ENCODE results near the gene REM2.
A peak's percentile ranks its signal among the peaks of the same experiment; 100 is the strongest.

REM2 gene

DNA sequence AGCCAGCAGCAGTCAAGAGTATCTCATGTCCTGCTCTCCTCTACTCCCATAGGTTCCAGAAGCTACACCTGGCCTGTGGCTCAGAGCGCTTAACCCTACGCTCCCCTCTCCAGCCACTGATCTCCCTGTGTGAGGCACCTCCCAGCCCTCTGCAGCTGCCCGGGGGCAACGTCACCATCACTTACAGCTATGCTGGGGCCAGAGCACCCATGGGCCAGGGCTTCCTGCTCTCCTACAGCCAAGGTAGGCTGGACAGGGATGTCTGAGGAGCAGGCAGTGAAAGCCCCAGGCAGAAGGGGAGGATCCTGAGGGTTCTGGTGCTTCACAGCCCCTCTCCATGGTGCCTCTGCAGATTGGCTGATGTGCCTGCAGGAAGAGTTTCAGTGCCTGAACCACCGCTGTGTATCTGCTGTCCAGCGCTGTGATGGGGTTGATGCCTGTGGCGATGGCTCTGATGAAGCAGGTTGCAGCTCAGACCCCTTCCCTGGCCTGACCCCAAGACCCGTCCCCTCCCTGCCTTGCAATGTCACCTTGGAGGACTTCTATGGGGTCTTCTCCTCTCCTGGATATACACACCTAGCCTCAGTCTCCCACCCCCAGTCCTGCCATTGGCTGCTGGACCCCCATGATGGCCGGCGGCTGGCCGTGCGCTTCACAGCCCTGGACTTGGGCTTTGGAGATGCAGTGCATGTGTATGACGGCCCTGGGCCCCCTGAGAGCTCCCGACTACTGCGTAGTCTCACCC is 7.8 kb upstream of the REM2 start:
- DNase-seq: no peak

DNA sequence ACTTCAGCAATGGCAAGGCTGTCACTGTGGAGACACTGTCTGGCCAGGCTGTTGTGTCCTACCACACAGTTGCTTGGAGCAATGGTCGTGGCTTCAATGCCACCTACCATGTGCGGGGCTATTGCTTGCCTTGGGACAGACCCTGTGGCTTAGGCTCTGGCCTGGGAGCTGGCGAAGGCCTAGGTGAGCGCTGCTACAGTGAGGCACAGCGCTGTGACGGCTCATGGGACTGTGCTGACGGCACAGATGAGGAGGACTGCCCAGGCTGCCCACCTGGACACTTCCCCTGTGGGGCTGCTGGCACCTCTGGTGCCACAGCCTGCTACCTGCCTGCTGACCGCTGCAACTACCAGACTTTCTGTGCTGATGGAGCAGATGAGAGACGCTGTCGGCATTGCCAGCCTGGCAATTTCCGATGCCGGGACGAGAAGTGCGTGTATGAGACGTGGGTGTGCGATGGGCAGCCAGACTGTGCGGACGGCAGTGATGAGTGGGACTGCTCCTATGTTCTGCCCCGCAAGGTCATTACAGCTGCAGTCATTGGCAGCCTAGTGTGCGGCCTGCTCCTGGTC is 7.2 kb upstream of the REM2 start:
- no peak for DNase-seq

DNA sequence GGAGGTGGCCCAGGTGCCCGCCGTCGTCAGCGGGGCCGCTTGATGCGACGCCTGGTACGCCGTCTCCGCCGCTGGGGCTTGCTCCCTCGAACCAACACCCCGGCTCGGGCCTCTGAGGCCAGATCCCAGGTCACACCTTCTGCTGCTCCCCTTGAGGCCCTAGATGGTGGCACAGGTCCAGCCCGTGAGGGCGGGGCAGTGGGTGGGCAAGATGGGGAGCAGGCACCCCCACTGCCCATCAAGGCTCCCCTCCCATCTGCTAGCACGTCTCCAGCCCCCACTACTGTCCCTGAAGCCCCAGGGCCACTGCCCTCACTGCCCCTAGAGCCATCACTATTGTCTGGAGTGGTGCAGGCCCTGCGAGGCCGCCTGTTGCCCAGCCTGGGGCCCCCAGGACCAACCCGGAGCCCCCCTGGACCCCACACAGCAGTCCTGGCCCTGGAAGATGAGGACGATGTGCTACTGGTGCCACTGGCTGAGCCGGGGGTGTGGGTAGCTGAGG is 6.0 kb upstream of the REM2 start:
- DNase-seq: no peak

DNA sequence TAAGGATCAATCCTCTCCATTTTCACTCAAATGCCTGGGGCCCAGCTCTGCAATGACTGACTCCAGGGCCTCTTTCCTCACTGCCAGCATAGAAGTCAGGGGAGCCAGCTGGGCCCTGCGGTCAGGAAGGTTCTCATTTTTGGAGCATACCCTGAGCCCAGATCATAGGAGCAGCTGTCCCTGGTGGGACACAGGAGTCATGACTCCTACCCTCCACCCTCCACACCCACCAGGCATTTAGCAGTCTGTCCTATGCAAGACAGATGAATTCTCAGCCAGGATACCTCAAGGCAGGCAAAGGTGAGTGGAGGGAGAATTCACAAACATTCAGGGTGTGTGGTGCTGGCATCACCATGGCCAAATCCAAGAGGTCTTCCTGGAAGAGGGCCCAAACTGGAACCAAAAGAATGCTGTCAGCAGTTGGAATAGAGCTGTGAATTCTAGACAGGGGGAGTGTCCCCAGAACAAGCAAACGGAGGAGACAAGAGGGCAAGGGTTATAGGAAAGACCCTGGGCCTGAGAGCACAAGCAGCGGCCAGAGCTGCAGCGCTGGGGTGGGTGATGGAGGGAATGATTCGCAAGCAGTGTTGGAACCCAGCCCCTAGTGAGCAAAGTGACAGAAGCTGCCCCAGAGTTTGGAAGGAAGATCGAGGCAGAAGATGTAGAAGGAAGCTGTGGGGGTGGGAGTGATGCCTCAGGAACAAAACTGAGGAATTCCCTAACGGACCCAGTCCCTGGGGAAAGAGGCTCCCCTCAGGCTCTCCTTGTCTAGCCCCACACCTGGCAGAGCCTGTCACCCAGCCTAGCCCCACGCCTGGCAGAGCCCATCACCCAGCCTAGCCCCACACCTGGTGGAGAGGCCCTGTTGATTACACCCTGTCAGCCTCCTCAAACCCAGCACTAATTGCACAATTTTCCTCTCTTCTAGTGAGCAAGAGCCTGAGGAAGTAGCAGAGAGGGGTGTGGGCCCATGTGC is 4.5 kb upstream of the REM2 start:
- no peak for DNase-seq

DNA sequence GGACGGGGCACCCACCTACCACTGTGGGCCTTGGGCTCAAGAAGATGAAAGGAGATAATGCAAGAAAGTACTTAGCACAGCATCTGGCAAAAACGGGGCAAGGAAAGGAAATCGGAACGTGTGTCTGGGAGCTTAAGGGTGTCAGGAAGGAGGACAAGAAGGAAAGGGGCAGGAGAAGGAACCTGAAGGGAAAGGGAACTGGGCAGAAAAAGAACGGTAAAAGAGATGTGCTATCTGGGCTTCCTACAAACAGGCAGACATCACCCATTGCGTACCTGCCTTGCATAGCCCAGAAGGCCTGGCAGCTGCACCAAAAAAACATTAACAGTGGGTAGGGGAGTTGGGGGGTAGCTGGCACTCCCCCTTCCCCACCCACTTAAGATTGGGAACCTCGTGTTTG is 958 bp upstream of the REM2 start:
- DNase-seq: no peak

DNA sequence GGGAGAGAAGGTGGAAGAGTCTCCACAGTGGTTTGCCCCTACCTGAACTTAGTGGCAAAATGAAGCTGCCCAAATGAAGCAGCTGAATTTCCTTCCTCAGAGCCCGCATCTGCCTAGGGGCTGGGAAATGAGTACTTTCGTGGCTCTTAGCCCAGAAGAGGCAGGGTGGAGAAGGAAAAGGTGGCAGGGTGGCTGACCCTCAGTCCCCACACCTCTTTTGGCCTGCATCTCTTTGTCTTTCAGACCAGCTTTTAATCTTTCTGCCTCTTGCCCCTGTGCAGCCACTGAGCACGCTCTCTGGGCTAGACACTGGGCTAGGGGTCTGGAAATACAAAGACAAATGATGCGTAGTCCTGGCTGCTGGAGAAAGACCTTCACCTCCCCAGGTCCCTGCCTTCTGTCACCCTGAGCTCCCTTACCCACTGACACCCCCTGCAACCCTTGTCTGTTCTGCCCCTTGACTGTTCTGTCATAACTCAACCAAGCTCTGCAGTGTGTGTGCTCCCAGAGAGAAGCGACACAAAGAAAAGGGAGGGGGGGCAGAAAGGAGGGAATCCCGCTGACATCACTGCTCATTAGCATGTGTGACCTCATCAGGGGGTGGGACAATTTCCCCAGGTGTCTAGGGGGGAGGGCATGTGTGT is 371 bp upstream of the REM2 start:
- DNase-seq: peak; percentile 71

DNA sequence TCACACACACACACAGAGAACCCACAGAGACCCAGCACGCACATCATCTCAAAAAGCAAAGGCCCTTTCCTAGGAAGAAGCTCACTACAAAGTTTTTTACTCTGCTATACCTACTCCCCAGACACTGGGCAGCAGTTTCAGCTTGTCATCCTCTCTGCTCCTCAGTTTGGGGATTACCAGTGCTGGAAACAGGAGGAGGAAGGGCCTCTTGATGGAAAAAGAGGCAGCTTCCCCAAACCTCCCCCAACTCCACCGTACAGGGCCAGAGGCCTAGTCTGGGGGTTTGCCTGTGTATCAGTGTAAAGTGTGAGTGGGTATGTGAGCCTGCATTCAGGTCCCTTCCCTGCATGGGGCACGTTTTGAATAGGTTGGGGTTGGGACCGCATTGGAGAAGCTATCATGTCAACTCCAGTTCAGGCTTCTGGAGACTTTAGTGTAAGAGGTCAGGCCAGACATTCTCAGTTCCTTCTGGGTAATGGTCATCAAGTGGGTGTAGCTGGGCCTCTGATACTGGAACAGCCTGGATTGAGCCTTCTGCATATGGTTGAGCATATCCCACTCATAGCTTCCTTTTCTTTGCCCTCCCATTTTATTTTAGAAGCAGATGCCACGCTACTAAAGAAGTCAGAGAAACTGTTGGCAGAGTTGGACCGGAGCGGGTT is 1.2 kb downstream of the REM2 start:
- no peak for DNase-seq

DNA sequence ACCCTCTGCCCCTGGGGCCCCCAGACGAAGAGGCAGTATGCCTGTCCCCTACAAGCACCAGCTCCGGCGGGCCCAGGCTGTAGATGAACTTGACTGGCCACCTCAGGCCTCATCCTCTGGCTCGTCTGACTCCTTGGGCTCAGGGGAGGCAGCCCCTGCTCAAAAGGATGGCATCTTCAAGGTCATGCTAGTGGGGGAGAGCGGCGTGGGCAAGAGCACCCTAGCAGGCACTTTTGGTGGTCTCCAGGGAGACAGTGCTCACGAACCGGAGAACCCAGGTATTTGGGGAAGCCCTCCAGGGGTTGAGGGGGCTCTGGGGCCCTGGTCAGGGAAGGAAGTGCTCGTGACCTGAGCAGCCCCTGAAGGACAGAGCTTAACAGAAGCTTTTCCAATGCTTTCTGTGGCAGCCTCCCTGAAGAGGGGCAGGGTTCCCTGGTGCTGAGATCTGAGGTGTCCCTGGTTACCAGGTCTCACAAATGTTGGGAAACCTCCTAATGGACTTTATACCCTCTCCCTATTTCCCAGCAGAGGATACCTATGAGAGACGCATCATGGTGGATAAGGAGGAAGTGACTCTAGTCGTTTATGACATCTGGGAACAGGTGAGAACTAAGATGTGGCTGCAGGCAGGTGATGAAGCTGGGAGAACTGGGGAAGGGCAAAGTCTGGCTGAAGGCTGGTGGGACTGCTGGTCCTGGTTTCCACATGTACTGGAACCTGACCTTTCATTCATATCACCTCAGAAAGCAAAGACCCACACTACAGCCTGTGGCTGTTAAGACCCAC is 1.9 kb downstream of the REM2 start:
- no peak for DNase-seq

DNA sequence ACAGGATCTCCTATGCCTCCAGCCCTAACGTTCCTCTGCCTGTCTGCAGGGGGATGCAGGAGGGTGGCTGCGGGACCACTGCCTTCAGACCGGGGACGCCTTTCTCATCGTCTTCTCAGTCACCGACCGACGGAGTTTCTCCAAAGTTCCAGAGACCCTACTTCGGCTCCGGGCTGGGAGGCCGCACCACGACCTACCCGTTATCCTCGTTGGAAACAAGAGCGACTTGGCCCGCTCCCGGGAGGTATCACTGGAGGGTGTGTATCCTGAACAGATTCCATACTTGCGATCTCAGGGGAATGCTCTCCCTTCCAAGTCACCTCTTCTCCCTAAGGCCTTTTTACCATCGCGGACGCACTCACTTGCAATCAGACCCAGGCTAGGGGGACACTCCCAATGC is 3.0 kb downstream of the REM2 start:
- no peak for DNase-seq

DNA sequence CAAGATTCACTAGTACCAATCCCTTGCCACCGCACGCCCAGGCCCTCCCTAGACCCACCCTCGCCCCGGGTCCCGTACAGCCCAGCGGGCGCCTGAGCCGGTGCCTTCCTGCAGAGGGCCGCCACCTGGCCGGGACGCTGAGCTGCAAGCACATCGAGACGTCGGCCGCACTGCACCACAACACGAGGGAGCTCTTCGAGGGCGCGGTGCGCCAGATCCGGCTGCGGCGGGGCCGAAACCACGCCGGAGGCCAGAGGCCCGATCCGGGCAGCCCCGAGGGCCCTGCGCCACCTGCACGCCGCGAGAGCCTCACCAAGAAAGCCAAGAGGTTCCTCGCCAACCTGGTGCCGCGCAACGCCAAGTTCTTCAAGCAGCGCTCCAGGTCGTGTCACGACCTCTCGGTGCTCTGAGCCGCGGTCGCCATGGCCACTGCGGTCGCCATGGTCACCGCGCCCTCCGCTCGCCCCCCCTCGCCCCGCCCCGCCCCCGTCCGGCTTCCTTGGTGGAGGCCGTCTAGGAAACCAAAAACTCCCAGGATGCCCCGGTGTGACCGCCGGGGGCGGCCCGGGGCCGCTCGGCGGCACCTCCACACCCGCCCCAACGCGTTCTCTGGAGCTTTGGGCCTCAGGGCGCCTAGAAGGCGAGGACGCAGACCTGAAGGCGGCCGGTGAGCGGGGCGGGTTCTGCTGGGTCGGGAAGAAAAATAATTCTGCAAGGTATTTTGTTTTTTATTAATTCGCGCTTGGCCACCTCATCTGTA is 3.7 kb downstream of the REM2 start:
- DNase-seq: peak; percentile 92

DNA sequence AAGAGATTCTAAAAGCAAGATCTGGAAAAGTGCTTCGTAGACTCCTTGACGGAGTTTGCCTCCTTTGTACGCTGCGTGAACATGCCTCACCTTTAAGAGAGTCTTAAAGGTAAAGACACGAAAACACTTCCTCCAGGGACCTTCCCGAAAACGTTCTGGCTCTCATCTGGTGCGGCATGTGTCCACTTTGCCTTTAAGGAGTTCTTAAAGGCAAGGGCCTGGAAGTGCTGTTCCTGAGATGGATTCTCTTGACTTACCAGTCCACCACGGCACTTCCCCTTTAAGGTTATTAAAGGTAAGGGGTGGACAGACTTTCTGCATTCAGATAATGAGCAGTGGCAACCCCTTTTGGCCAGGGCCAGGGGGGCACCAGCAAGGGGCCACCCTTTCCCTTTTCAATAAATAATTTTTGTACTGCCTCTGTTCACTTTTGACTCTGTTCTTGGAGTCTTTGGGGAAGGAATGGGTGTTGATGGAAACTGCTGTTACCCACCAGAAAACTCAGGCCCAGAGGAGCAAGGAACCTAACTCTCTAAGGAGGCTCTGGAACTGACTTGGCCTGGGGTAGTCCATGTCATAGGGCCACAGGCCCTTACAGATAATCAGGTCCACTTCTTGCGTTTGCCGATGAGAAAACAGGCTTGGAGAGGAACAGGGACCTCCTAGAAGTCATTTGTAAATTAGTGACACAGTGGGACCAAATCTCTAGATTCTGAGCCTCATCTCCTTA is 4.4 kb downstream of the REM2 start:
- DNase-seq: peak; percentile 76

DNA sequence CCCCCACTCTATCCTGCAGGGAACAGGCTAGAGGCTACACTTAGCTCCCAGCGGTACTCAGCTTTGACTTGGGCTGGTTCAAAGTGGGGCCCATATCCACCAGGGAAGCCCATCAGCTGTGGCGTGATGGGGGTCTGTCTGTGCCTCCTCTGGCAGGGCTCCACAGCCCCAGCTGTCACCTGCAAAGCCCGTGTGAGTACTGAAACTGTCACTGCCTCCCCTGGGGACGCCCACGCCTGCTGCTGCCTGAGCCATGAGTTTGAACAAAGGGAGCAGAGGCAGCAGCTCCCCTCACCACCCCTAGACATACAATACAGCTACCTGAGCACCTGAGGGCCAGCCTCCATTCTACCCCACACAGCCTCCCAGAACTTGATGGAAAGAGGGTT is 5.0 kb downstream of the REM2 start:
- peak; percentile 85 for DNase-seq

DNA sequence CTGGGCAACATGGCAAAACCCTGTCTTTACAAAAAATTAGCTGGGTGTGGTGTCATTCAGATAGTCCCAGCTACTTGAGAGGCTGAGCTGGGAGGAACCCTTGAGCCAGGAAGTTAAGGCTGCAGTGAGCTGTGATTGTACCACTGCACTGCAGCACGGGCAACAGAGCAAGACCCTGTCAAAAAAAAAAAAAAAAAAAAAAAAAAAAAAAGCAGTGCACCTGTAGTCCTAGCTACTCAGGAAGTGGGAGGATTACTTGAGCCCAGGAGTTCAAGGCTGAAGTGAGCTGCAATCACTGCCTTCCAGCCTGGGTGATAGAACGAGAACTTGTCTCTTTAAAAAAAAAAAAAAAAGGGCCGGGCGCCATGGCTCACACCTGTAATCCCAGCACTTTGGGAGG is 5.6 kb downstream of the REM2 start:
- no peak for DNase-seq

DNA sequence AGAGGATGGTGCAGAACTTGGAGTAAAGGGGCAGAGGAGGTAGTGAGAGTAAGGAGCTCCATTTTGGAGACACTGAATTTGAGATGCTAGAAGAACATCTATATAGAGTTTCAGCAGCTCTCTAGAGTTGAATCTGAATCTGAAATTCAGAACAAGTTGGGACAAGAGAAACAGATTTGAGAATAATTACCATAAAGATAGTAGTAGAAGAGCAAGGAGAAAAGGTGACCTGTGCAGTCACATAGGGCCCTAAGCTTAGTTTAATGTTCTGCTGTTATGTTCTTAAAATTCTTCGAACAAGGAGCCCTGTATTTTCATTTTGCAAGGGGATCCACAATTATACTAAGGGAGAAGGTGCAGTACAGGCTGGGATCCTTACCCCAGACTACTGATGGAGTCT is 7.4 kb downstream of the REM2 start:
- no peak for DNase-seq

DNA sequence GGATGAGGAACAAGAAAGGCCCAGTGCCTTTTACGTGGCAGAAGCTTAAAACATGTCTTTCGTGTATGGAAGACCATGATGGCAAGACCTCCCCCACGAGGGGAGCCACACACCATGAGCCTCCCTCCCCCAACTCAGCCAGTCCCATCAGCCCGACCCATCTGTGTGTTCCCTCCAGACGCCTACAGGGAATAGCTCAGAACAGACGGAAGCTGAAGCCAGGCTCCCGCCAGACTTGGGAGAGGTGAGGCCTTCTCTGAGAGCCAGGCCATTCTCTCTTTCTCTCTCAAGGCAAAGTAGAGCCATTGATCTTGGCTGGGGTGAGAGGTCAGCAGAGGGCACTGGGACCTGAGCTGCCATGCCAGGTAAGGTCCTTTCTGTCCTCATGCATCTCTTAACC is 9.5 kb downstream of the REM2 start:
- DNase-seq: no peak

DNA sequence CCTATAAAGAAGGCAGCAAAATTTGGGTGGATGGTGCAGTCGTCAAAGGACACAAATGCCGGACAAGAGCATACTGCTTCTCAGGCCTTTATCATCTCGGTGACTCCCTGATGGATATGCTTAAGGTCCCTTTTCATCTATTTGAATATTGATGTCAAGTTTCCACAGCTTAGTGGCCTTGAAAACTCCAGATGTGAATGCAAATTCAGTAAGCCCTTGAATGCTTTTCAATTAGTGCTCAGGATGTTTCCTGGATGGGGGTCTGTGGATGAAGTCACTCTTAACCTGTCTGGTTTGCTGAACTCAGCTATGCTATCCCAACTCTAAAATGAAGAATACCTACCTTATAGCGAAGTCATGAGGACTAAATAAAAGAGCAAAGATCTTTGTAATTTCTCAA is 10.7 kb downstream of the REM2 start:
- DNase-seq: no peak

DNA sequence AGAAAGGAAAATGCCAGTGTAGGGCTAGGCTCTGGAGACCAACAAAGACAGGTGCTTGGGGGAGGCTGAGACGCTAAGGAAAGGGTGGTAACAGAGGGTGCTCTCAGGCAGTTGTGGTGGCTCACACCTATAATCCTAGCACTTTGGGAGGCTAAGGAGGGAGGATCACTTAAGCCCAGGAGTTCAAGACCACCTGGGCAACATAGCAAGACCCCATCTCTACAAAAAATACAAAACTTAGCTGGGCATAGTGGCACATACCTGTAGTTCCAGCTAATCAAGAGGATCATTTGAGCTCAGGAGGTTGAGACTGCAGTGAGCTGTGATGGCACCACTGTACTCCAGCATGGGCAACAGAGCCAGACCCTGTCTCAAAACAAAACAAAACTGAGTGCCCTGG is 12.4 kb downstream of the REM2 start:
- no peak for DNase-seq

DNA sequence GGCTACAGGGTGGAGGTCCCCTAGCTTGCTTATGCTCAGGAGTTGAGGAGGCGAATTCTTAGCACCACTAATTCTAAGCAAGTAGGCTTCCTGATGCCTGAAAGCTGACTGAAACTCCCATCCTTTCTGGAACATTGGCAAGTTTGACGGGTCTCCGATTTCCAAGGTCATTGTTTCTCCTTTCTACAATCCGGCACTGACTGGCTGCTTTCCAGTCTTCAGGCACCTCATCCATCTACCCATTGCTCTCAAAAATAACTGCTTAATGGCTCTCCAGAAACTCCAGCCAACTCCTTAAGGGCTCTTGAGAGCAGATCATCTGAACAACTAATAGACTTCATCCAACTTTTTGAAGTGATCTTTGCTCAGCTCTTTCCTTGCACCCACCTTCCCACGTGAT is 13.3 kb downstream of the REM2 start:
- DNase-seq: no peak

DNA sequence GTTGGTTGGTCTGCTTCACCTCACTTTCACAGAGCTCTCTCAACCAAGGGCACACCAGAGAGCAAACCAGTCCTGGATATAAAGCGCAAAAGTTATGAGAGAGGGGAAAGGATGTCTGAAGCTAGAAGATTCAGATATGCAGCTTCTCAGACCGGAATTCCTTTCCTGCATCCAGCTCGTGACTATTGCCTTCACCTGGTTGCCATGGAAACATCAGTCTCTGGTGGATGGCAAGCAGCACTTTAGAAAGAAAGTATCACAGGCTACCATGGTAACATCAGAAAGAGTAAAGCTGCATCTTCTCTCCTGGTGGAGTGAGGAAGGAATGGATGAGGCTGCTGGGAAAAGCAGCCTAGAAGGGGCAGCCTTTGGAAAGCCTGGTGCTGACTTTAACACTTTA is 13.7 kb downstream of the REM2 start:
- DNase-seq: no peak

DNA sequence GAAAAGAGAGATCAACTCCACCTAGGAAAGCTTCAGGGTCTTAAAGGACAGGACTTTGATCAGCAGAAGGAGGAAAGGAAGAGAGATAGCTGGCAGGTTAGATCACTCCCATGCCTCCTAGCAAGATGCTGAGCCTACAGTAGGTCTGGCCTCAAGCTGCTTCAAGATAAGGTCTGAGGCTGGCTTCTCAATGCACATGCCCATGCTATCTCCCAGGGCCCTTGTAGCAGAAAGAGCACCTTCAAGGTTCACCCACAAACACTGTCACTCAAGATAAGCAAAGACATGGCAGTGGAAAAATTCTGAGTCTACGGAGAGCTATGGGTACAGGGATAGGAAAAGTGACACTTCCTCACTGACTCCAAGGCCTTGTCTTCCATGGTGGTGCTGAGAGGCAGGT is 14.3 kb downstream of the REM2 start:
- DNase-seq: no peak

Measured in activated effector memory CD4-positive, alpha-beta T cell treated with anti-CD3 and anti-CD28 coated beads, Interleukin-2, amount 50 U/mL, for 16 hours (primary cell).